WI38 (cell line): Measurements from ENCODE around the gene SNCA.

Source experiments
- H3K4me3 ChIP-seq: 2 replicates; pipeline ENCODE4 v1.5.1; 2011; ENCODE audit warnings: low read depth, mild to moderate bottlenecking, control low read depth, low read length
- CTCF ChIP-seq: IDR thresholded peaks from 2 replicates; pipeline ENCODE4 v1.5.1; 2012; ENCODE audit warnings: low read depth, mild to moderate bottlenecking, control low read depth, low read length

Gene SNCA

GRCh38 chr4:89712827-89713226 lies 124.1 kb downstream of the SNCA start:
- no peak for TF ChIP-seq CTCF

GRCh38 chr4:89712141-89712540 lies 124.8 kb downstream of the SNCA start:
- no peak overlapping the region for H3K4me3 ChIP-seq
- no peak for TF ChIP-seq CTCF

More at GRCh38 chr4:89712827-89713226, 124.1 kb downstream of the SNCA start:
- no peak overlapping the region for H3K4me3 ChIP-seq

DNA sequence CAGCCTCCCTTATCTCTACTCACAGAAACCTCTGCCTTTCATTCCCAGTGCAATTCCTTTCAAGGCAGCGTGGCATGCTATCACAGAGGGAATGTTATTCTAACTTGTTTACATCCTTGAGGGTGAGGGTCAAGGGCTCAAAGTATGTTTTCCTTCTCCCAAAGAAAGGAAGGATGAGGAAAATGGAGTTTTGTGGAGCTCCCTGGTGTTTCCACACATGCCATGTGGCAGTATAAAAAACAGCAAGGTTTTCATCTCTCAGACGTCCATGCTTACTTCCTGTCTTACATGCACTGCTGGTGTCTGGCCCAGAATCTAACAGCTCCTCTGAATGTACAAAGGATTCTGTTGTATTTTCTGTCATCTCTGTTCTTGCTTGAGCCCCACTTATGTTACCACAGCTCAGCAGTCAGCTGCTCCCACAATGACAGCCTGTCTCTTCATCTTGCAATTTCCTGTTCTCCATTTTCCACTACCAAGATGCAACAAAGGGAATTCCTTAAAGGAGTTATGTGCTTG lies 128.0 kb downstream of the SNCA start:
- no peak overlapping the region for H3K4me3 ChIP-seq

GRCh38 chr4:89707467-89707866 lies 129.5 kb downstream of the SNCA start:
- no peak for TF ChIP-seq CTCF
- H3K4me3 ChIP-seq, result no peak overlapping the region

More for the DNA sequence above, 128.0 kb downstream of the SNCA start:
- TF ChIP-seq CTCF, result no peak

DNA sequence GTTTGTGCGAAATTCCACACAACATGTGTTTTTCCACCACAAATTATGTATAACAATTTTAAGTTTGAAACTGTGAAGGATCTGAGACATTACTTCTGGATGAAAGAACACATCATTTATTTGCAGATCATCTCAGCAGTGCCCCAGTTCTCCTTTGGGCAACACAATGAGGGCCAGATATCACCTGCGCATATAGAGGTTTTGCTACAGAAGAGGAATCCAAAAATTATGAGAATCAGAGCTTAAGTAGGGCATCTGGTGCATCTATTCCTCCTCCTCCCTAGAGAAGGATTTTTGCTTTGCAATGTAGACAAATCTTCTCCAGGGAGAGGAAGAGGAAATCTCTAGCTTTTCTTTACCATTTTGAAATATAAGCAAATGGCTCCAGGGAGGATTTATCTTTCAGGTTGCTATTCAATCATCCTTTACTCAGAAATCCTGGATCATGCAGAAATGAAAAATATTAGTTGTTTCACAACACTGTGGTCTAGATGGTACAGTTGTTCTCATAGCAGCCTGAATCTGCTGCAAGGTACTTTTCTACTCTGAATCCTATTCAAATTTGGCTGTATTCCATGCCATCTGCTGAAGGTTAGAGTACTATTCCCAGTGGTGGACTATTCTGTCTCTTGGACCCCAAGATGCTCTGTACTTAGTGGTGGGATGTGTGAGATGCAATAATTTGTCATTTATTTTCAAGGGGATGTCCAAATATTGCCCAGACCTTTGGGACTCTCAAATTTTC lies 132.1 kb downstream of the SNCA start:
- no peak for TF ChIP-seq CTCF

GRCh38 chr4:89703829-89704590 lies 133.0 kb downstream of the SNCA start:
- no peak overlapping the region for H3K4me3 ChIP-seq
- TF ChIP-seq CTCF, result no peak

More for the DNA sequence above, 132.1 kb downstream of the SNCA start:
- H3K4me3 ChIP-seq, result no peak overlapping the region
